ENCODE data around the gene TICAM2.
A peak's percentile ranks its signal among the peaks of the same experiment; 100 is the strongest.

Gene TICAM2

GRCh38 chr5:115602591-115603125, 379 bp upstream of the TICAM2 start:
- peak overlapping the region; percentile 78 for H3K4me2 ChIP-seq (ENCODE audit: low read depth, low read length)
- peak overlapping the region; percentile 85; the same call in 1 of the 2 replicates for H2AFZ ChIP-seq (ENCODE audit: low read length)
- H3K9me2 ChIP-seq (replicated peaks; ENCODE audit: insufficient read depth, low read length) = no peaks in the 10 kb centered on the region
- H3K4me1 ChIP-seq (ENCODE audit: low read length) = no peaks in the 10 kb centered on the region
- H4K20me1 ChIP-seq (ENCODE audit: insufficient read depth, low read length) = no peaks in the 10 kb centered on the region
- H3K27ac ChIP-seq (ENCODE audit: low read length) = no peak overlapping the region
- no peaks in the 10 kb centered on the region for H3K79me2 ChIP-seq (ENCODE audit: low read length)
- H3K36me3 ChIP-seq (replicated peaks; ENCODE audit: insufficient read depth, low read length) = no peaks in the 10 kb centered on the region
- no peak for DNase-seq
- TF ChIP-seq EZH2phosphoT487 (IDR thresholded peaks at IDR 0.05; ENCODE audit: low read length) = no peak
- TF ChIP-seq EZH2 (optimal IDR thresholded peaks at IDR 0.05; ENCODE audit: low read depth, low read length) = no peak
- TF ChIP-seq CTCF (IDR thresholded peaks at IDR 0.05; ENCODE audit: low read length) = no peak
- no peaks in the 10 kb centered on the region for H3K27me3 ChIP-seq (replicated peaks; ENCODE audit: insufficient read depth, low read length)
- H3F3A ChIP-seq (ENCODE audit: insufficient read depth, low read length) = no peaks in the 10 kb centered on the region; the same call in 1 of the 2 replicates
- peak overlapping the region; percentile 70; the same call in 1 of the 2 replicates for H3K4me3 ChIP-seq (ENCODE audit: low read length)
- no peak overlapping the region; the same call in 1 of the 2 replicates for H3K9ac ChIP-seq (ENCODE audit: low read length)
- H3K9me3 ChIP-seq (replicated peaks; ENCODE audit: insufficient read depth, low read length) = no peaks in the 10 kb centered on the region

- Histone ChIP-seq H3K4me2 (ENCODE audit: low read depth, low read length) (peak overlapping the region; percentile 91; the same call in 1 of the 2 replicates), H3K36me3 (replicated peaks; ENCODE audit: insufficient read depth, low read length) (no peaks in the 10 kb centered on the region), H3K4me3 (ENCODE audit: low read length) (no peak overlapping the region), H3K4me1 (ENCODE audit: low read length) (no peaks in the 10 kb centered on the region), H3K9me2 (replicated peaks; ENCODE audit: insufficient read depth, low read length) (no peaks in the 10 kb centered on the region), H3K27me3 (replicated peaks; ENCODE audit: insufficient read depth, low read length) (no peaks in the 10 kb centered on the region), H3K79me2 (ENCODE audit: low read length) (no peaks in the 10 kb centered on the region), H3K9me3 (replicated peaks; ENCODE audit: insufficient read depth, low read length) (no peaks in the 10 kb centered on the region), H3K27ac (ENCODE audit: low read length) (no peak overlapping the region), H3F3A (ENCODE audit: insufficient read depth, low read length) (no peaks in the 10 kb centered on the region; the same call in 1 of the 2 replicates), H3K9ac (ENCODE audit: low read length) (no peak overlapping the region), H2AFZ (ENCODE audit: low read length) (no peak overlapping the region), H4K20me1 (ENCODE audit: insufficient read depth, low read length) (no peaks in the 10 kb centered on the region)
- TF ChIP-seq EZH2 (optimal IDR thresholded peaks at IDR 0.05; ENCODE audit: low read depth, low read length) = no peak
- no peak for TF ChIP-seq CTCF (IDR thresholded peaks at IDR 0.05; ENCODE audit: low read length)
- no peak for TF ChIP-seq EZH2phosphoT487 (IDR thresholded peaks at IDR 0.05; ENCODE audit: low read length)
- DNase-seq = no peak
Measured at GRCh38 chr5:115600766-115601165, 1.5 kb downstream of the TICAM2 start.

- no peak for DNase-seq
- Histone ChIP-seq H3K36me3 (replicated peaks; ENCODE audit: insufficient read depth, low read length) (no peaks in the 10 kb centered on the region), H3K79me2 (ENCODE audit: low read length) (no peaks in the 10 kb centered on the region), H2AFZ (ENCODE audit: low read length) (no peak overlapping the region), H3K4me3 (ENCODE audit: low read length) (no peak overlapping the region), H3K9me2 (replicated peaks; ENCODE audit: insufficient read depth, low read length) (no peaks in the 10 kb centered on the region), H3F3A (ENCODE audit: insufficient read depth, low read length) (no peaks in the 10 kb centered on the region; the same call in 1 of the 2 replicates), H4K20me1 (ENCODE audit: insufficient read depth, low read length) (no peaks in the 10 kb centered on the region), H3K9me3 (replicated peaks; ENCODE audit: insufficient read depth, low read length) (no peaks in the 10 kb centered on the region), H3K9ac (ENCODE audit: low read length) (no peak overlapping the region), H3K27ac (ENCODE audit: low read length) (no peak overlapping the region), H3K4me1 (ENCODE audit: low read length) (no peaks in the 10 kb centered on the region), H3K27me3 (replicated peaks; ENCODE audit: insufficient read depth, low read length) (no peaks in the 10 kb centered on the region), H3K4me2 (ENCODE audit: low read depth, low read length) (no peak overlapping the region)
- TF ChIP-seq CTCF (IDR thresholded peaks at IDR 0.05; ENCODE audit: low read length) (no peak), EZH2 (optimal IDR thresholded peaks at IDR 0.05; ENCODE audit: low read depth, low read length) (no peak), EZH2phosphoT487 (IDR thresholded peaks at IDR 0.05; ENCODE audit: low read length) (no peak)
Measured at GRCh38 chr5:115599924-115600323, 2.4 kb downstream of the TICAM2 start.

Data from MM.1S (cell line).